Ureter (tissue), 1 donor: Measurements from ENCODE around the gene PTPRT. TPM values are rescaled to one million over a fixed set of nuclear protein-coding genes. Genes with fewer than 3 reads are reported as not detected.

Experiments used
- DNase-seq: peaks from one replicate; pipeline ENCODE4 v3.0.0-alpha.2; 2020; ENCODE audit warnings: low spot score
- total RNA-seq: library from RNA; stranded (reverse); gene quantifications from one replicate; pipeline ENCODE4 v1.2.4, GENCODE V29; 2023
- donor health status: DM: yes; HTN: yes; CAD: no.

The PTPRT gene
- total RNA-seq, 1 donor from 2014 or later, result 0.10 TPM

DNA sequence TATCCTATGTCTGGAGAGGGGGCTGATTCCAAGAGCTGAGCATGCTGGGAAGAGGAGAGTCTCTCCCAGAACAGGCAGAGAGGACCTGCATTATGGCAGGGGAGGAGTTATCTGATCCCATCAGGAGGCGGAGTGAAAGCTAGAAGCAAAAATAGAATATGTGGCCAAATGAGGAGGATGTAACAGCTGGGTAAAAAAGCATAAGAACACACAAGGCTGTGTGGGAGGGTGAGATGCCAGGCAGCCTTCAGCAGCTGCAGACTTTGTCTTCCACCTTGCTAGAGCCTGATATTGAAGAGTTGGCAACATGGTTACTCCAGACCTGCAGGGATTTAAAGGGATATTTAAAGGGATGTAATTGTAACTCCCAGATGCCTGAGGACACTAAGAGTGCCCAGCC, 167.1 kb downstream of the PTPRT start:
- no peak for DNase-seq

- DNase-seq, result no peak
Observed at GRCh38 chr20:43022081-43022480, 167.6 kb downstream of the PTPRT start.

- DNase-seq, result no peak
Observed at GRCh38 chr20:43017241-43018030, 172.3 kb downstream of the PTPRT start.

- DNase-seq, result no peak
Observed at GRCh38 chr20:43016257-43016656, 173.4 kb downstream of the PTPRT start.

- no peak for DNase-seq
Observed at GRCh38 chr20:43015566-43015965, 174.1 kb downstream of the PTPRT start.

DNA sequence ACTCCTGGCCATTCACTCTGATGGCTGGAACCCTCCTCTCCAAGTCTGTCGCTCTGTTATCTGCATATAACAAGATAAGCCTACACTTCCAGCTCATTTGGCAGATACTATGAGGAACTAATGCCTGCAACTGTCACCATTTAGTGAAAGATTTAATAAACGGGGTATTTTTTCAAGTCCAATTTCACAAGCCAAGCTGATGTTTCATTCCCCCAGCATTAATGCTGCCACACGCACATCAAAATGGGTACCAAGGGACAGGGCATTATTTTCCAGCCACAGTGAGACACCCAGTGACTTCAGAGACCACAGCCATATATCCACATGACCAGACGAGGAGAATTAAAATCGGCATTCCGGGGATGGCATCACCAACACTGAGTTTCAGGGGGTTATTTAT, 175.5 kb downstream of the PTPRT start:
- DNase-seq, result no peak

GRCh38 chr20:43011491-43011890, 178.2 kb downstream of the PTPRT start:
- DNase-seq, result no peak

- no peak for DNase-seq
Observed at GRCh38 chr20:43009532-43009931, 180.2 kb downstream of the PTPRT start.

- DNase-seq, result no peak
Observed at GRCh38 chr20:43007525-43007924, 182.2 kb downstream of the PTPRT start.

DNA sequence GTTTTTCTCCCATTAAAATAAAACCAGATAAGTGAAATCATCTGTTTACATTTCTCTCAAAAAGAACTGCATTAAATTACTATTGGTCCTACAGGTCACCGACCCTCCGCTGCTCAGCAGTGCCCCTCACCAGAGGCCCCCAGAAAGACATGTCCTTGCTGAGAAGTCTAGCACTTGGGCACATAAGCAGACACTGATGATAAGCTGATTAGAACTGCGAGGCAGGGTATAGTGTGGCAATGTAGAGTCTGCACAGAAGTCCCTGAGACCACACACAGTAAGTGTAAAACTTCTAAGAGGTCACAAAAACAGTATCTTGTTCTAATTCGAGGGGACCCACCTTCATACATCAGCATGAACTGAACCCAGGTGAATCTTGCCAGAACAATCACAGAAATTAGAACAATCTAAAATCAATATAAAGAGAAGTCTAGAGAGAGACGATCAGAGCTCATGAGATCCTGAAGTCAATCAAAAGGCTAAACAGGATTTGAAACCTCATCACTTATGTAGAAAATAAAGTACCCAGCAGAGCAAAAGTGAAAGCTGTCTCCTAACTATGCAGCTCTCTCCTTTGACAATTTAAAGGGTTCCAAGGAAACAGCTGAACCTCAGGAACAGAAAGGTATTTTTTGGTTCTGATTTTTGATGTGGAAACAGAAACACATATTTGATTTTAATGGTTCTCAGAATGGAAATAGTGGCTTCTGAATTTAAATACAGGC, 182.9 kb downstream of the PTPRT start:
- no peak for DNase-seq

- no peak for DNase-seq
Observed at GRCh38 chr20:43003318-43003944, 186.3 kb downstream of the PTPRT start.

GRCh38 chr20:42996141-42996540, 193.6 kb downstream of the PTPRT start:
- no peak for DNase-seq

DNA sequence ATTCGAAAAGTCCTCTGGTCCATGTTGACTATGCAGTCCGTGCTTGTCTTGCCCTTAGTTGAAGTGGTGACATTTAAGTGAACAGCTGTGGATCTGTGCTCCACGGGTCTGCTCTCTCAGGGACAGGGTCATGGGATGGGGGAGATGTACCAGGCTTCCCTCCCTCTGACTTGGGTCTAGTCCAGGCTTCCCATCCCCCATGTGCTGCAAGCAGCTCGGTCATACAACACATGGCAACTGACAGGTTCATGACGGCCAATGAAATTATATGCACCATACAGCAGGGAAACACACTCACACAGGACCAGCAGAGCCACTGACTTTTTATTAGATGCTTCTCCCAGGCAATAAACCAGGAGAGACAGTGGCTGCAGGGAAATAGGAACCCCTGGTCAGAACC, 201.4 kb downstream of the PTPRT start:
- no peak for DNase-seq

DNA sequence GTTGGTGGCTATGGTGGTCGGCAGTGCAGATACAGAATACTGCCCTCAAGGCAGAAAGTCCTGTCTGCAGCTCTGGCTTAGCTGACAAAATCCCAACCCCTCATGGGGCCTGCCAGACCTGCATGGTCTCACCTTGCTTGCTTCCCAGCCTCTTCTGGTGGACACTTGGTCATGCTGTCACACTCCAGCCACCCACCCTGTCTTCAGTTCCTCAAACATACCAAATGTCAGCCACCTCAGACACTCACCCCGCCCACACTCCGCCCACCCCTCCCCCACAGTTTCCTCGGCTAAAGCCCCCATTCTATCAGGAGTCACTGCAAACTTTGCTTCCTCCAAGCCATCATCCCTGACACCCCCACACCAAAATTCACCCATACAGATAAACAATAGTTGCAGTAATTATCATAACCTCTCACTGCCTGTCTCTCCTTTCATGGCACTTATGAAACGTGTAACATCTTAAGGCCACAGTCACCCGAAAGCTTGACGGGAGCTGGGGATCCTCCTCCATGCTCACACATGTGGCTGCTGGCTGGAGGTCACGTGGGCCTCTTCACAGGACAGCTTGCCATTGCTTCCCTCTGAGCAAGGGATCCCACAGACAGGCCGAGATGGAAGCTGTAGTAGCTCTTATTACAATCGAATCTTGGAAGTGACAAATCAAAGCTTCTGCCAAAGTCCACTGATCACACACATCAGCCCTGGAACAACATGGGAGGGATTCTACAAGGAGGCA, 202.2 kb downstream of the PTPRT start:
- DNase-seq, result no peak

GRCh38 chr20:42986143-42986773, 203.4 kb downstream of the PTPRT start:
- no peak for DNase-seq

GRCh38 chr20:42985628-42986027, 204.1 kb downstream of the PTPRT start:
- DNase-seq, result no peak

GRCh38 chr20:42982218-42982617, 207.5 kb downstream of the PTPRT start:
- DNase-seq, result no peak

- DNase-seq, result no peak
Observed at GRCh38 chr20:42981253-42981652, 208.5 kb downstream of the PTPRT start.

DNA sequence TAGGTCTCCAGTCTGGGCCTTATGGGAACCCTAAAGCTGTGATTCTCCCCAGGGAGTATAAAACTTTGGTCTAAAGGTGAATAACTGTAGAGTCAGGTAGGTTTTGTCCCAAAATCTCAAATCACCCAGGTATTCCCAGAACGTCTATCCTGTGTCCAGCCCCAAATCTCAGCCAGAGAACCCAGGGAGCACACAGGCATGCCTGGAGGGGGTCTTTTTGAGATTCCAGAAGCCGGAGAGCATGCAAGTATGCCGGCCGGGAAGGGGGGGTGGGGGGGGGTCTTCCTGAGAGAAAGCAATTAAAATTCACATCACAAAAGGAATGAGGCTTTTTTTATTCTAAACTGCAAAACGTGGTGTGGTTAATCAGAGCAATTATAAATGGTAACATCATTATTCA, 210.0 kb downstream of the PTPRT start:
- DNase-seq, result no peak

DNA sequence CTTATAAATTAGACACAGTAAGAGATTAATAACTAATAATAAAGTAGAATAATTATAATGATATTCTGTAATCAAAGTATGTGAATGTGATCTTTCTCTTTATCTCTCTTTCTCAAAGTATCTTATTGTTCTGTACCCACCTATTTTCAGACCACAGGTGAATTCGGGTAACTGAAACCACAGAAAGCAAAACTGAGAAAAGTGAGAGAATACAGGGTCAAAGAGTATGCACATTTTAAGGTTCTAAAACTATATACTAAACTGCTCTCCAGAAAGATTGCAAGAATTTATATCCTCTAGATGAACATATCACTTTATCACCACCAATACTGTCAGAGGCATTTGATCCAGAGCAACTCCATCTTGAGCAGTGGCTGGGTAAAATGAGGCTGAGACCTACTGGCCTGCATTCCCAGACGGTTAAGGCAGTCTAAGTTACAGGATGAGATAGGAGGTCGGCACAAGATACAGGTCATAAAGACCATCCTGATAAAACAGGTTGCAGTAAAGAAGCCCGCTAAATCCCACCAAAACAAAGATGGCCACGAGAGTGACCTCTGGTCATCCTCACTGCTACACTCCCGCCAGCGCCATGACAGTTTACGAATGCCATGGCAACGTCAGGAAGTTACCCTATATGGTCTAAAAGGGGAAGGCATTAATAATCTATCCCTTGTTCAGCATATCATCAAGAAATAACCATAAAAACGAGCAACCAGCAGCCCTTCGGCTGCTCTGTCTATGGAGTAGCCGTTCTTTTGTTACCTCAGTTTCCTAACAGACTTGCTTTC, 211.3 kb downstream of the PTPRT start:
- DNase-seq, result no peak

- no peak for DNase-seq
Observed at GRCh38 chr20:42975974-42976373, 213.7 kb downstream of the PTPRT start.
